Parathyroid adenoma (tissue), 2 donors: Measurements from ENCODE around the gene PRDX2.

Experiments
- H2AFZ ChIP-seq: fragments of 300-600 bp; sonication (generic); one replicate; pipeline ENCODE4 v1.7.0; 2017; ENCODE audit warnings: antibody characterized with exemption, mild to moderate bottlenecking
- H3K27ac ChIP-seq: fragments of 300-600 bp; sonication (generic); one replicate; pipeline ENCODE4 v1.7.0; 2017
- H3K27me3 ChIP-seq: fragments of 300-600 bp; sonication (generic); one replicate; pipeline ENCODE4 v1.7.0; 2017; ENCODE audit warnings: low read length; ENCODE audit not compliant: control insufficient read depth, insufficient read depth
- H3K36me3 ChIP-seq: fragments of 300-600 bp; sonication (generic); one replicate; pipeline ENCODE4 v1.7.0; 2017; ENCODE audit warnings: low read length; ENCODE audit not compliant: control insufficient read depth, insufficient read depth
- H3K4me1 ChIP-seq: fragments of 300-600 bp; sonication (generic); one replicate; pipeline ENCODE4 v1.7.0; 2017; ENCODE audit warnings: control low read depth
- H3K4me2 ChIP-seq: fragments of 300-600 bp; sonication (generic); one replicate; pipeline ENCODE4 v1.7.0; 2017; ENCODE audit warnings: low read length
- H3K4me3 ChIP-seq: fragments of 300-600 bp; sonication (generic); one replicate; pipeline ENCODE4 v1.7.0; 2017; ENCODE audit warnings: low read depth, low read length
- H3K79me2 ChIP-seq: fragments of 300-600 bp; sonication (generic); one replicate; pipeline ENCODE4 v1.7.0; 2017; ENCODE audit warnings: control low read depth
- H3K9ac ChIP-seq: fragments of 300-600 bp; sonication (generic); one replicate; pipeline ENCODE4 v1.7.0; 2017; ENCODE audit warnings: mild to moderate bottlenecking
- H3K9me3 ChIP-seq: fragments of 300-600 bp; sonication (generic); one replicate; pipeline ENCODE4 v1.7.0; 2017; ENCODE audit warnings: low read length; ENCODE audit not compliant: control insufficient read depth
- CTCF ChIP-seq: fragments of 300-600 bp; sonication (generic); IDR thresholded peaks from one replicate; pipeline ENCODE4 v1.7.0; 2017; ENCODE audit warnings: antibody characterized with exemption, mild to moderate bottlenecking
- donor health status: primary hyperparathyroidism.

Gene PRDX2

GRCh38 chr19:12834976-12835757, 33.6 kb upstream of the PRDX2 start:
- TF ChIP-seq CTCF, result no peak
- H3K4me3 ChIP-seq, result no peak overlapping the region

DNA sequence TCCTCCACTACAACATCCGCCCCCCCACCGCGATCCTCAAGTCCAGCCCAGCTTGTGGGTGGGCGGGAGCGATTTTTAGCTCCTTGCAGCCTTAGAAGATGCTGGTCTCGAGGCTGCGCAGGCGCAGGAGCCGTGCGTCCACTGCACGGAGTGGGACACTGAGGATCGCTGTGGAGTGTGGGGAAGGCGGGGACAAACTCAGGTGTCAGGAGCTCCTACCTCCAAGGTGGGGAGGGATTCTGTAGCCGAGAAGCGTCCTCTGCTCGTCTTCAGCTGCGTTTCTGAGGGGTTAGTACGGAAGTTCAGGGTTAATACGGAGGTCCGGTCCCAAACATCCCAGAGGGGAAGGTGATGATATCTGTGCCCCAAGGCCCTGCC, 33.0 kb upstream of the PRDX2 start, which contains the start of gene RTBDN:
Gene RTBDN, minus strand, starts transcription at position 14 of the 378 bp plus-strand sequence. CDS start 4,600 bp downstream, outside the sequence.
- Histone ChIP-seq H3K9ac (peak within 1 kb of the TSS; percentile 48), H3K4me2 (peak within 1 kb of the TSS; percentile 58), H3K4me3 (peak within 1 kb of the TSS; percentile 40), H2AFZ (peak within 1 kb of the TSS; percentile 96), H3K9me3 (no peaks in the 10 kb centered on the region), H3K36me3 (no peaks in the 10 kb centered on the region), H3K79me2 (no peaks in the 10 kb centered on the region), H3K27ac (peak within 1 kb of the TSS; percentile 45), H3K27me3 (no peaks in the 10 kb centered on the region), H3K4me1 (peaks cover 12% of the 10 kb centered on the region)
- TF ChIP-seq CTCF, result no peak

More at GRCh38 chr19:12834976-12835757, 33.6 kb upstream of the PRDX2 start:
- Histone ChIP-seq H3K4me2 (no peak overlapping the region), H3K9me3 (no peaks in the 10 kb centered on the region), H2AFZ (peak overlapping the region; percentile 35), H3K36me3 (no peaks in the 10 kb centered on the region), H3K27me3 (no peaks in the 10 kb centered on the region), H3K9ac (no peak overlapping the region), H3K27ac (peak overlapping the region; percentile 13), H3K4me1 (peaks cover 9% of the 10 kb centered on the region), H3K79me2 (no peaks in the 10 kb centered on the region)

GRCh38 chr19:12833738-12834565, 32.4 kb upstream of the PRDX2 start:
- Histone ChIP-seq H3K27me3 (no peaks in the 10 kb centered on the region), H3K36me3 (no peaks in the 10 kb centered on the region), H3K4me1 (peaks cover 12% of the 10 kb centered on the region), H3K9me3 (no peaks in the 10 kb centered on the region), H3K4me2 (peak overlapping the region; percentile 58), H3K9ac (peak overlapping the region; percentile 48), H2AFZ (peak overlapping the region; percentile 96), H3K79me2 (no peaks in the 10 kb centered on the region), H3K4me3 (peak overlapping the region; percentile 40), H3K27ac (peak overlapping the region; percentile 45)
- TF ChIP-seq CTCF, result no peak

DNA sequence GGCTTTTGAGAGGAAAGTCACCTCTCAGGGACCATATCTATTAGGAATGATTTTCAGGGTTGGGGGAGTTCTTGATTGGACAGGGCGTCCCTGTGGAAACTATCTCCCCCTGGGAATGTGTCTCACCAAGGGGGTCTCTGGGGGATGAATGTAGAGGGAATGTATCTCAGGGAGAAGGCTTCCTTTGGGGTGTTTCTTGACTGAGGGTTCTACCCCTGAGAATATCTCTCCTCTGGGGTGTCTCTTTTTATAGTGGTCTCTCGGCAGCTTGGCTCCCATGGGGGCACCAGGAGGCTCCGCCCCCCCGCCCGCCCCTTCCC, 31.8 kb upstream of the PRDX2 start:
- Histone ChIP-seq H3K4me3 (no peak overlapping the region), H3K4me1 (peaks cover 15% of the 10 kb centered on the region), H3K36me3 (no peaks in the 10 kb centered on the region), H3K79me2 (no peaks in the 10 kb centered on the region), H3K9ac (no peak overlapping the region), H3K27me3 (no peaks in the 10 kb centered on the region), H3K9me3 (no peaks in the 10 kb centered on the region), H3K27ac (no peak overlapping the region), H2AFZ (peak overlapping the region; percentile 78), H3K4me2 (no peak overlapping the region)
- TF ChIP-seq CTCF, result no peak
